HEK293T (cell line): ENCODE measurements around the gene LMLN.
"Not testable (repeated sequence)": the region's sequence is repeated elsewhere in the genome, so short reads cannot be mapped to it uniquely, and the experiment has no call there.

Source experiments
- CTCF ChIA-PET: fragments of 350-600 bp; formaldehyde crosslinking; extraction: SDS; loops from one replicate; lab custom pipeline; 2021; ENCODE audit warnings: antibody characterized with exemption, inconsistent platforms; lab: Yijun Ruan, JAX
- POLR2A ChIA-PET: fragments of 350-600 bp; formaldehyde crosslinking; extraction: SDS; loops from one replicate; lab custom pipeline; 2020; ENCODE audit warnings: antibody characterized with exemption, inconsistent platforms; lab: Yijun Ruan, JAX
- DNase-seq: peaks from one replicate; pipeline ENCODE4 v3.0.0; 2012; ENCODE audit warnings: mixed read lengths; ENCODE audit errors: extremely low spot score
- ARNT ChIP-seq: fragments of 450-650 bp; IDR thresholded peaks from 2 replicates; pipeline ENCODE4 v1.6.1; 2017; ENCODE audit warnings: mild to moderate bottlenecking
- BHLHE40 ChIP-seq: fragments of 450-650 bp; IDR thresholded peaks from 2 replicates; pipeline ENCODE4 v1.6.1; 2016; ENCODE audit warnings: mild to moderate bottlenecking, moderate library complexity, borderline replicate concordance
- CTBP1 ChIP-seq: fragments of 450-650 bp; IDR thresholded peaks from 2 replicates; pipeline ENCODE4 v1.6.1; 2016; ENCODE audit warnings: borderline replicate concordance
- ELF4 ChIP-seq: fragments of 450-650 bp; IDR thresholded peaks from 2 replicates; pipeline ENCODE4 v1.6.1; 2017; ENCODE audit warnings: antibody characterized with exemption
- FOXA1 ChIP-seq: fragments of 450-650 bp; IDR thresholded peaks from 2 replicates; pipeline ENCODE4 v1.6.1; 2016; ENCODE audit warnings: mild to moderate bottlenecking
- FOXK2 ChIP-seq: fragments of 450-650 bp; IDR thresholded peaks from 2 replicates; pipeline ENCODE4 v1.6.1; 2016; ENCODE audit warnings: mild to moderate bottlenecking
- FOXM1 ChIP-seq: fragments of 450-650 bp; IDR thresholded peaks from 2 replicates; pipeline ENCODE4 v1.6.1; 2017; ENCODE audit warnings: mild to moderate bottlenecking, borderline replicate concordance
- HDGF ChIP-seq: fragments of 450-650 bp; IDR thresholded peaks from 2 replicates; pipeline ENCODE4 v1.6.1; 2017; ENCODE audit warnings: antibody characterized with exemption, borderline replicate concordance
- L3MBTL2 ChIP-seq: fragments of 450-650 bp; conservative IDR thresholded peaks from 2 replicates; pipeline ENCODE4 v1.6.1; 2016; ENCODE audit warnings: mild to moderate bottlenecking
- LEF1 ChIP-seq: fragments of 450-650 bp; IDR thresholded peaks from 2 replicates; pipeline ENCODE4 v1.6.1; 2017; ENCODE audit warnings: mild to moderate bottlenecking, borderline replicate concordance
- NFRKB ChIP-seq: fragments of 450-650 bp; IDR thresholded peaks from 2 replicates; pipeline ENCODE4 v1.6.1; 2016; ENCODE audit warnings: mild to moderate bottlenecking, moderate library complexity
- SP1 ChIP-seq: fragments of 450-650 bp; IDR thresholded peaks from 2 replicates; pipeline ENCODE4 v1.6.1; 2017
- SUZ12 ChIP-seq: fragments of 450-650 bp; IDR thresholded peaks from 2 replicates; pipeline ENCODE4 v1.6.1; 2016; ENCODE audit warnings: mild to moderate bottlenecking
- TARDBP ChIP-seq: fragments of 450-650 bp; IDR thresholded peaks from 2 replicates; pipeline ENCODE4 v1.6.1; 2016
- ZNF384 ChIP-seq: fragments of 450-650 bp; IDR thresholded peaks from 2 replicates; pipeline ENCODE4 v1.6.1; 2016
- TF ChIP-seq, protein P1 (sequence below): fragments of 450-650 bp; IDR thresholded peaks from 2 replicates; pipeline ENCODE4 v1.6.1; 2016

LMLN gene

DNA sequence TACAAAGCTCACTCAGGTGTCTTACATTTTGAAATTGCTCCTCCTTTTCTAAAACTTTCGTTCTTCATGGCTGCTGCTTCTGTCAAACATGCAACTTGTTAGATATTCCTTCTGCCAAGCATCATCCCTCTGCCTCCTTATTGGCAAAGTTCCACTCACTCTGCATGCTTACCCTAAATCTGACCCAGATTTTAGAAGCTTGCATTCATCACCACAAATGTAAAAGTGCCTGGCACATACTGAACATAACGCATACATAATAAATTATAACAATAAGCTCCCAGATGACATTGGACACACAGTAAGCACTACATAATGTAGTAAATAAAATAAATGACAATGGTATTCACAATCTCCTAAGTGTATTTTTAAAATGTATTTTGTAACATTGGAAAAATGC is 107.4 kb downstream of the LMLN start:
- TF ChIP-seq SUZ12 (no peak), BHLHE40 (no peak), L3MBTL2 (no peak), FOXM1 (no peak), CTBP1 (no peak), NFRKB (no peak), LEF1 (no peak), ZNF384 (no peak), TARDBP (no peak), ARNT (no peak), FOXA1 (no peak), HDGF (no peak), SP1 (no peak), FOXK2 (no peak)
- POLR2A ChIA-PET: no interaction called here
- DNase-seq: no peak
- CTCF ChIA-PET: interaction anchor here (1.2 kb wide), 1 partner anchor 13 kb away, joined by 3 read pairs; no protein-coding TSS in a partner anchor

DNA sequence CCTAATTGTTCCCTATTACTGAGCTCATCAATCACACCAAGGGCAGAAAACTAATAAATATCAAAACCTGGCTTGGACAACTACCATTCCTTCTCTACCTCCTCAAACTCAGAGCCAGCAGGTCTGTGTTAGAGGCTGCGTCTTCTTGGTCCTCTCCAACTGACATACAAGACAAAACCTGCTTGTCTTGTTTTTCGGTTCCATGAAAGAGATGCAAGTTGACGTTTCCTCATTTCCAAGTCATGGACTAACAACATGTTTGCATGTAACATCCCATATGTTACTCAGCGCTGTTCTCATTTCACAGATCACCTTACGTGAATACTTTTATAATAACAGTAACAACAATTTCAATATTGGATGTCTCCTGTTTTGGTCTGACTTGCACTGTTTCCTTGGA is 110.9 kb downstream of the LMLN start:
- TF ChIP-seq SP1 (no peak), BHLHE40 (no peak), NFRKB (no peak), FOXM1 (no peak), SUZ12 (no peak), LEF1 (no peak), L3MBTL2 (no peak)
- TF ChIP-seq, protein P1, sequence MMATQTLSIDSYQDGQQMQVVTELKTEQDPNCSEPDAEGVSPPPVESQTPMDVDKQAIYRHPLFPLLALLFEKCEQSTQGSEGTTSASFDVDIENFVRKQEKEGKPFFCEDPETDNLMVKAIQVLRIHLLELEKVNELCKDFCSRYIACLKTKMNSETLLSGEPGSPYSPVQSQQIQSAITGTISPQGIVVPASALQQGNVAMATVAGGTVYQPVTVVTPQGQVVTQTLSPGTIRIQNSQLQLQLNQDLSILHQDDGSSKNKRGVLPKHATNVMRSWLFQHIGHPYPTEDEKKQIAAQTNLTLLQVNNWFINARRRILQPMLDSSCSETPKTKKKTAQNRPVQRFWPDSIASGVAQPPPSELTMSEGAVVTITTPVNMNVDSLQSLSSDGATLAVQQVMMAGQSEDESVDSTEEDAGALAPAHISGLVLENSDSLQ: no peak
- CTCF ChIA-PET: no interaction called here
- POLR2A ChIA-PET: interaction anchor here (1.4 kb wide), 1 partner anchor 9 kb away, joined by 4 read pairs; no protein-coding TSS in a partner anchor
- no peak for DNase-seq

DNA sequence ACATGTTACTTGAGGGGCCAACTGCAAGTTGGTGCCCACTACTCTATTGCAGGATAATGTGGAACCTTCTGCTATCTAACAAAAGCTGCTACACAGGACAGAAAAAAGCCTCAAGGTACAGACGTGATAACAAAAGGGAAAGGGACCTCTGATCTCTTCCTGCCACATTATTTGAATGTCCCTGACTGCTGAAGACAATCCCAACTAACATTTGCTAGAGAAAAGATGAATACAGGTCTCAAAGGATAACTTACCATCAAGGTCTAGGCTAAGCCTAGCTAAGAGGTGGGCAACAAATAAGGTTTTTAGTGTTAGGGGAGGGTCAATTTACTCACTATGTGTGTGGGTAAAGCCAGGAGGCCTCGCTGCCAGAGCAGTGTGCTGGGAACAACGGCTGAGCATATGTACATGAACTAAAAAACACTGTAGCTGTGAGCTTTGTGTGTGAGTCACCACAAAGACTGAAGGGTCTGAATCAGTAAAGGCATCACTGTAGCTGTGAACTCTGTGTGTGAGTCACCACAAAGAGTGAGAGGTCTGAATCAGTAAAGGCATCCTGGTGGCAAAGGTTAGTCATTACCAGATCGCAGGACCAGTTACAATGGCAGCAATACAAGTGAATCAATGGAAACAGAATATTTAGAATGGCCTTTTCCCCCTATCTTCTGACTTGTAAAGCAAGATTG is 111.7 kb downstream of the LMLN start:
- CTCF ChIA-PET: no interaction called here
- TF ChIP-seq FOXA1: no peak
- peak; percentile 10 for DNase-seq
- POLR2A ChIA-PET: interaction anchor here (1.4 kb wide), 1 partner anchor 8 kb away, joined by 4 read pairs; no protein-coding TSS in a partner anchor

DNA sequence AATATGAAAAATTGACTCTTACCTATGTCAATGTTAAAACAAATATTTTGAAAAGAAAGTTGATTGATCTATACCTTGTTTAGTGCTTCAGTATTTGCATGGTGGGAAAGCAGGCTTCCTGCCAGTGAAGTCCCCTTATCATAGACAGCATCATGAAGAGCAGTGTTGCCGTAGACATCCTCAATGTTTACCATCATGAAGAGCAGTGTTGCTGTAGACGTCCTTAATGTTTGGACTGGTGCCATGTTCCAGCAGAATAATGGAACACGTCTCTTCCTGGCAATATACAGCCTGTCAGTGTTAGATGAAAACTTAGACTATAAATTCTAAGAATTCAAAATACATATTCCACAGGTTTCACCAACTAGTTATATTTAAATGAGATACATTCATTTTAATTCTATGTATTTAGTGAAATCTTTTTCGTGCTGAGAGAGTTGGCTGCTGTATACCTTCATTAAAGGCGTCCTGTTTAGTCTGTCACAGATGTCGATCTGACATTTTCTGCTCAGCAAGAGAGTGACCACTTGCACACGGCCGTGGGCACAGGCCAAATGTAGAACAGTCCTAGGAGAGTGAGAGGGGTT is 116.8 kb downstream of the LMLN start:
- ChIA-PET CTCF (no interaction called here), POLR2A (no interaction called here)
- DNase-seq: no peak
- no peak for TF ChIP-seq ARNT
- TF ChIP-seq SUZ12: no peak
- no peak for TF ChIP-seq FOXK2
- no peak for TF ChIP-seq ZNF384
- no peak for TF ChIP-seq HDGF

DNA sequence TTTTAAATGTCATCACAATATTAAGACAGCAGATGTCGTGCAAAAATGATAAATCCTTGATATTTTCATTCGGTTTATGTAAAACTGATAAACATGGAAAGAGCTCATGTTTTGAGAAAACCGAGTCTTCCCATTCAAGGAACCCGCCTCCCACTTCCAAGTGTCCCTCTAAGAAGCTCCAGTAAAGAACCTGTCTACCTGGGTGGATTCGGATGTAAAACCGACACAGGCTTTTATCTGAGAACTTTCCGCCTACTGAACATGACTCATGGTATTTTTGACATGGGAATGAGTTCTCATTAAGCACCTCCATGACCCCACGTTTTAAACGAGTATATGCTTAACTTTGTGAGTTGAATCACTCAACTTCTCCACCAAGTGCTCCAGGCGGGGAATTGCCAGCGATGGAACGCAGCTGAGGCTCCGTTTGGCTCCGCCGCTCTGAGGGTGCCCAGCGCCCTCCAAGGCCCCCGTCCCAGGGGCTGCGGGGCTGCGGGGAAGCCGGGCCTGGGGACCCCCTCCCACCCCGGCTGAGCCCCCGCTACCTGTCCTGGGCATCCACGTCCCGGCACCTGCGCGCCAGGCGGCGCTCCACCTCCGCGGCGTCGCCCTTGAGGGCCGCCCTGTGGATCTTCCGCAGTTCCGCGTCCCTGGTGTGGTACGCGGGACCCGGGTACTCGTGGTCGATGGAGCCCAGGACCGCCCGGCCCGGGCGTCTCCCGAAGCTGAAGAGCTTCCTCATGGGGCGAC is 119.9 kb downstream of the LMLN start:
- CTCF ChIA-PET: interaction anchor here (0.9 to 1.0 kb wide), 2 partner anchors 13 to 145 kb away, joined by 3 to 4 read pairs; no protein-coding TSS in a partner anchor
- no peak for TF ChIP-seq LEF1
- no peak for TF ChIP-seq SP1
- TF ChIP-seq FOXK2: no peak
- TF ChIP-seq ELF4: no peak
- no peak for TF ChIP-seq ZNF384
- POLR2A ChIA-PET: interaction anchor here (0.6 to 1.8 kb wide), 4 partner anchors 8 to 130 kb away, joined by 3 to 5 read pairs (median 4); partner anchors contain the start of gene RPL35A
- DNase-seq: peak; percentile 12

DNA sequence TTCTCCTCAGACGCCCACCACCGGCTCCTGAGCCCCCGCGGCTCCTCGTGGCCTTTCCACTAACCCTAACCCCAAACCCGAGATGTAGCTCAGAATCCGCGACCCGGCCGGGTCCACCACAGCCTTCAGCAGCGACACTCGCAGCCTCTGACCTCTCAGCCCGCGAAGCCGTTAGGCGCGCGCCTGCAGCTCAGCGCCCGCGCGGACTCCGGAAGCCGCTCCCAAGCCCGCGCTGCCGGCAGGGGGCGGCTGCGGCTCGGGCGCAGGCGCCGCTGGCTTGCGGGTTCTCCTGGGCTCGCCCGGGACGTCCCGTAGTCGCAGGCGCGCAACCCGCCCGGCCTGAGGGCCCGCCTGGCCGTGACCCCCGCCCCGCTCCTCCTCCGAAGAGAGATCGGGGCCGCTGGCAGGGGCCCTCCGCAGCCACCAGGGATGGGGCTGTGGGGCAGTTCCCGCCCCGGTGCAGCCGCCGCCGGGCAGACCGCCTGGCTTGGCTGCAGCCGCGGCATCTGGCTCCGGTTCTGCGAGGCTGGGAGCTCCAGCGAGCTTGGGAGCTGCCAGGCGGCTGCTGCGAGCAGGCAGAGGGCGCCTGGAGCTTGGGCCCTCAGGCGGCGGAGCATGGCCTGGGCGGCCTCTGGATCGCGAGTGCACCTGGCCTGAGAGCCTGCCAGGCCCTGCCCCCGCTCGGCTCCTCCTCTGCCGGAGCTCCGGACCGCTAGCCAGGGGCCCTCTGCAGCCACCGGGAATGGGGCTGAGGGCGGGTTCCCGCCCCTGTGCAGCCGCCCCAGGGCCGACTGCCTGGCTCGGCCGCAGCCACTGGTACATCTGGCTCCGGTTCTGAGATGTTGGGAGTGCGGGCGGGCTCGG is 120.7 kb downstream of the LMLN start:
- peak; percentile 59 for DNase-seq
- TF ChIP-seq FOXK2 (no peak), L3MBTL2 (peak; percentile 58), SP1 (no peak)
- ChIA-PET CTCF (interaction anchor here (0.9 to 1.0 kb wide), 2 partner anchors 13 to 146 kb away, joined by 3 to 4 read pairs; no protein-coding TSS in a partner anchor), POLR2A (interaction anchor here (0.6 to 1.8 kb wide), 4 partner anchors 9 to 131 kb away, joined by 3 to 5 read pairs (median 4); partner anchors contain the start of gene RPL35A)

DNA sequence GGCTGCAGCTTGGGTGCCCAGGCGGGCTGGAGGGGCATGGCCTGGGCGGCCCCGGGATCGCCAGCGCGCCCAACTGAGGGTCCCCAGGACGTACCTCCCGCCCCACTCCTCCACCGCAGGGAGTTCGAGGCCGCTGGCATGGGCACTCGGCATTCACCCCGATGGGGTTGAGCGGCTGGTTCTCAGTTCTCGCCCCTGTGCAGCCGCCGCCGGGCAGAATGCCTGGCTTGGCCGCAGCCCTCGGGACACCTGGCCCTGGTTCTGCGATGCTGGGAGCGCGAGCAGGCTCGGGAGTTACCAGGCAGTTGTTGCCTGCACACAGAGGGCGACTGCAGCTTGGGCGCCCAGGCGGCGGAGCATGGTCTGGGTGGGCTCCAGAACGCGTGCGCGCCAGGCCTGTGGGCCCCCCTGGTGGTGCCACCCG is 121.4 kb downstream of the LMLN start:
- TF ChIP-seq FOXK2 (no peak), TARDBP (no peak), SP1 (no peak), ARNT (no peak)
- TF ChIP-seq, protein P1: no peak
- CTCF ChIA-PET: no interaction called here
- POLR2A ChIA-PET: no interaction called here
- no peak for DNase-seq

DNA sequence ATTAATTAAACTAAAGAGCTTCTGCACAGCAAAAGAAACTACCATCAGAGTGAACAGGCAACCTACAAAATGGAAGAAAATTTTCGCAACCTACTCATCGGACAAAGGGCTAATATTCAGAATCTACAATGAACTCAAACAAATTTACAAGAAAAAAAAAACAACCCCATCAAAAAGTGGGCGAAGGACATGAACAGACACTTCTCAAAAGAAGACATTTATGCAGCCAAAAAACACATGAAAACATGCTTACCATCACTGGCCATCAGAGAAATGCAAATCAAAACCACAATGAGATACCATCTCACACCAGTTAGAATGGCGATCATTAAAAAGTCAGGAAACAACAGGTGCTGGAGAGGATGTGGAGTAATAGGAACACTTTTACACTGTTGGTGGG is 122.2 kb downstream of the LMLN start:
- DNase-seq, POLR2A ChIA-PET, CTCF ChIA-PET: not testable (repeated sequence)
